Suprapubic skin (tissue), 4 donors: ENCODE data around the gene PLAAT5.
"Not testable (repeated sequence)": the region's sequence is repeated elsewhere in the genome, so short reads cannot be mapped to it uniquely, and the experiment has no call there.

Experiments used
- POLR2A ChIP-seq, 2 donors: fragments of 450-650 bp; IDR thresholded peaks; one replicate each; pipeline ENCODE4 v1.6.1; 2017; ENCODE audit warnings: antibody characterized with exemption in 2 of 2, mild to moderate bottlenecking in 2 of 2, moderate library complexity in 2 of 2
- POLR2AphosphoS5 ChIP-seq, 3 donors: sonication (generic); formaldehyde crosslinking; IDR thresholded peaks; one replicate each; pipeline ENCODE4 v1.6.1; 2017; ENCODE audit warnings: antibody characterized with exemption in 3 of 3
- TF ChIP-seq, protein P1 (sequence below), 2 donors: fragments of 200-600 bp in 1 of 2; fragments of 450-650 bp in 1 of 2; sonication (generic) in 1 of 2; IDR thresholded peaks; one replicate each; pipeline ENCODE4 v1.5.1; 2016 to 2019; ENCODE audit warnings: antibody characterized with exemption in 2 of 2, mild to moderate bottlenecking in 1 of 2, moderate library complexity in 1 of 2

DNA sequence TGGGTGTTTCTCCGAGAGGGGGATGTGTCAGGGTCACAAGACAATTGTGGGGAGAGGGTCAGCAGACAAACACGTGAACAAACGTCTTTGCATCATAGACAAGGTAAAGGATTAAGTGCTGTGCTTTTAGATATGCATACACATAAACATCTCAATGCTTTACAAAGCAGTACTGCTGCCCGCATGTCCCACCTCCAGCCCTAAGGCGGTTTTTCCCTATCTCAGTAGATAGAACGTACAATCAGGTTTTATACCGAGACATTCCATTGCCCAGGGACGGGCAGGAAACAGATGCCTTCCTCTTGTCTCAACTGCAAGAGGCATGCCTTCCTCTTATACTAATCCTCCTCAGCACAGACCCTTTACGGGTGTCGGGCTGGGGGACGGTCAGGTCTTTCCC is 37.2 kb upstream of the PLAAT5 start:
- TF ChIP-seq, protein P1, sequence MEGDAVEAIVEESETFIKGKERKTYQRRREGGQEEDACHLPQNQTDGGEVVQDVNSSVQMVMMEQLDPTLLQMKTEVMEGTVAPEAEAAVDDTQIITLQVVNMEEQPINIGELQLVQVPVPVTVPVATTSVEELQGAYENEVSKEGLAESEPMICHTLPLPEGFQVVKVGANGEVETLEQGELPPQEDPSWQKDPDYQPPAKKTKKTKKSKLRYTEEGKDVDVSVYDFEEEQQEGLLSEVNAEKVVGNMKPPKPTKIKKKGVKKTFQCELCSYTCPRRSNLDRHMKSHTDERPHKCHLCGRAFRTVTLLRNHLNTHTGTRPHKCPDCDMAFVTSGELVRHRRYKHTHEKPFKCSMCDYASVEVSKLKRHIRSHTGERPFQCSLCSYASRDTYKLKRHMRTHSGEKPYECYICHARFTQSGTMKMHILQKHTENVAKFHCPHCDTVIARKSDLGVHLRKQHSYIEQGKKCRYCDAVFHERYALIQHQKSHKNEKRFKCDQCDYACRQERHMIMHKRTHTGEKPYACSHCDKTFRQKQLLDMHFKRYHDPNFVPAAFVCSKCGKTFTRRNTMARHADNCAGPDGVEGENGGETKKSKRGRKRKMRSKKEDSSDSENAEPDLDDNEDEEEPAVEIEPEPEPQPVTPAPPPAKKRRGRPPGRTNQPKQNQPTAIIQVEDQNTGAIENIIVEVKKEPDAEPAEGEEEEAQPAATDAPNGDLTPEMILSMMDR (IDR thresholded peaks at IDR 0.05): not testable (repeated sequence)
- TF ChIP-seq POLR2AphosphoS5, POLR2A (IDR thresholded peaks at IDR 0.05): not testable (repeated sequence)
